Smooth muscle cell (in vitro differentiated cells): ENCODE measurements around the gene PTK6. TPM values are rescaled to one million over a fixed set of nuclear protein-coding genes. Genes with fewer than 3 reads are reported as not detected.

ENCODE experiments used
- DNase-seq: peaks from one replicate; lab custom pipeline; 2025; ENCODE audit not compliant: unreplicated experiment; lab: John Stamatoyannopoulos, UW
- H2AFZ ChIP-seq: fragments of 200-600 bp; sonication (generic); 2 replicates; pipeline ENCODE4 v1.6.0; 2016; ENCODE audit warnings: antibody characterized with exemption, low read depth, mild to moderate bottlenecking
- H3F3A ChIP-seq: fragments of 200-600 bp; sonication (generic); 2 replicates; pipeline ENCODE4 v1.6.0; 2017; ENCODE audit warnings: antibody characterized with exemption, low read depth
- H3K27ac ChIP-seq: fragments of 200-600 bp; sonication (generic); 2 replicates; pipeline ENCODE4 v1.5.1; 2016; ENCODE audit warnings: low read depth, mild to moderate bottlenecking
- H3K27me3 ChIP-seq: fragments of 200-600 bp; sonication (generic); 2 replicates; pipeline ENCODE4 v1.6.1; 2016; ENCODE audit warnings: low read depth, mild to moderate bottlenecking
- H3K36me3 ChIP-seq: fragments of 200-600 bp; sonication (generic); 2 replicates; pipeline ENCODE4 v1.5.1; 2016; ENCODE audit warnings: low read depth
- H3K4me1 ChIP-seq: fragments of 200-600 bp; sonication (generic); 2 replicates; pipeline ENCODE4 v1.5.1; 2016; ENCODE audit warnings: low read depth
- H3K4me2 ChIP-seq: fragments of 200-600 bp; sonication (generic); 2 replicates; pipeline ENCODE4 v1.6.0; 2016; ENCODE audit warnings: mild to moderate bottlenecking
- H3K4me3 ChIP-seq: fragments of 200-600 bp; sonication (generic); 2 replicates; pipeline ENCODE4 v1.5.1; 2016; ENCODE audit warnings: mild to moderate bottlenecking
- H3K79me2 ChIP-seq: fragments of 200-600 bp; sonication (generic); 2 replicates; pipeline ENCODE4 v1.6.0; 2016; ENCODE audit warnings: low read depth, mild to moderate bottlenecking
- H3K9ac ChIP-seq: fragments of 200-600 bp; sonication (generic); 2 replicates; pipeline ENCODE4 v1.6.0; 2016; ENCODE audit warnings: low read depth
- H3K9me3 ChIP-seq: fragments of 200-600 bp; sonication (generic); replicated peaks from 2 replicates; pipeline ENCODE4 v1.5.1; 2016; ENCODE audit warnings: low read depth
- H4K20me1 ChIP-seq: fragments of 200-600 bp; sonication (generic); 2 replicates; pipeline ENCODE4 v1.6.0; 2016; ENCODE audit warnings: low read depth
- WGBS: methylation state at CpG from one replicate; pipeline ENCODE4 v1.1.7; 2016; ENCODE audit warnings: low lambda C conversion rate; 5-methylcytosine and 5-hydroxymethylcytosine counted together
- polyA plus RNA-seq: library from polyadenylated mRNA; unstranded; fragments of >200 nt; fragmentation: Nextera tagmentation; extraction: Ambion mirVana; gene quantifications from 2 replicates; pipeline ENCODE4 v1.2.1, GENCODE V29; 2016
- total RNA-seq: library from RNA; depleted of rRNA; stranded (reverse); fragments of >200 nt; gene quantifications from 2 replicates; pipeline ENCODE4 v1.2.3, GENCODE V29; 2014
- TF ChIP-seq, protein P1 (sequence below): fragments of 200-600 bp; sonication (generic); IDR thresholded peaks from 2 replicates; pipeline ENCODE4 v1.5.1; 2017; ENCODE audit warnings: borderline replicate concordance, mild to moderate bottlenecking, antibody characterized with exemption; ENCODE audit not compliant: insufficient read depth, poor library complexity, severe bottlenecking

PTK6 gene
- total and polyA plus RNA-seq, 2 experiments from 2014 or later: 0.05 TPM; not detected in 1

DNA sequence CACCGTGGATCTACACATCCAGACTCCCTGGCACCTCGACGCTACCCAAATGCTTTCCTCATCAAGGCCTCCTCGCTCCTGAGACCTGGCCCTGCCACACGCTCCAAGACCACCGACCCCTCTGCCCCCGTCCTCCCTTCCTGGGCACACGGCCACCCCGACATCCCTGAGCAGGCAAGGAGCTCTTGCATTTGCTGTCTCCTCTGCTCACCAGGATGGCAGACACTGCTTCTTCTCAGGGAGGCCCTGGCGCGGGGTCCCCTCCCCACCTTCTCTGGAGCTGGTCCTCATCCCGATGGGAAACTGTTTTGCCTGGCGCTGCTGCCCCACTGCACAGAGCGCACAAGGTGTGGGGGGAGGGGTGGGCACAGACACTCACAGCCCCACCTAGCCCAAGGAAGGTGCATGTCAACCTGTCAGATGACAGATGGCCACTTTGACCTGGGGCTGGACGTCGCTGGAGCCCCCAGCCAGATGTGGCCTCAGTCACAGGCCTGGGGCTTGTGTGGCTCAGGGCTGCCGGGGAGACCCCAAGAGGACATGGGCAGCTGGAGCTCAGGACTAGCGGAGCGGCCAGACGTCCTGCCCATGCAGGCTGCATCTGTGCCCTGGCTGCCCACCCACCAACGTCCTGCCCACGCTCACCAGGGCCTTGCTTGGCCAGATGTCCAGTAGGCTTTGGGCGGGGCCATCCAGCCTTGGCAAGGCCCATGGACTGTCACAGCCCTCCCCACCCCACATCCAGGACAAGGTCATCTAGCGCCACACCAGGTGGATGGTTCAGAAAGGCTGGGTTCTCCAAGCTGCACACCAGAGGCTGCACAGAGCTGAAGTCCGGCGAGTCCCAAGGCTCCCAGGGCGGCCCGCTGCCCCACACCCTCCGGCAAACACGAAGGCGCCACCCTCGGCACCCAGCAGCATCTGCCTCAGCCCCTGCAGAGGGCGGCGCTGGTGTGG lies 58.6 kb downstream of the PTK6 start:
- Histone ChIP-seq H3K9me3 (no peaks in the 10 kb centered on the region), H3K36me3 (no peaks in the 10 kb centered on the region), H3K27me3 (peaks cover 22% of the 10 kb centered on the region), H3K9ac (no peak overlapping the region), H3K4me2 (no peak overlapping the region), H2AFZ (no peak overlapping the region), H3K4me1 (no peaks in the 10 kb centered on the region), H3F3A (no peaks in the 10 kb centered on the region), H3K79me2 (no peaks in the 10 kb centered on the region), H3K27ac (no peak overlapping the region), H4K20me1 (no peaks in the 10 kb centered on the region), H3K4me3 (no peak overlapping the region)
- DNase-seq: no peak
- TF ChIP-seq, protein P1, sequence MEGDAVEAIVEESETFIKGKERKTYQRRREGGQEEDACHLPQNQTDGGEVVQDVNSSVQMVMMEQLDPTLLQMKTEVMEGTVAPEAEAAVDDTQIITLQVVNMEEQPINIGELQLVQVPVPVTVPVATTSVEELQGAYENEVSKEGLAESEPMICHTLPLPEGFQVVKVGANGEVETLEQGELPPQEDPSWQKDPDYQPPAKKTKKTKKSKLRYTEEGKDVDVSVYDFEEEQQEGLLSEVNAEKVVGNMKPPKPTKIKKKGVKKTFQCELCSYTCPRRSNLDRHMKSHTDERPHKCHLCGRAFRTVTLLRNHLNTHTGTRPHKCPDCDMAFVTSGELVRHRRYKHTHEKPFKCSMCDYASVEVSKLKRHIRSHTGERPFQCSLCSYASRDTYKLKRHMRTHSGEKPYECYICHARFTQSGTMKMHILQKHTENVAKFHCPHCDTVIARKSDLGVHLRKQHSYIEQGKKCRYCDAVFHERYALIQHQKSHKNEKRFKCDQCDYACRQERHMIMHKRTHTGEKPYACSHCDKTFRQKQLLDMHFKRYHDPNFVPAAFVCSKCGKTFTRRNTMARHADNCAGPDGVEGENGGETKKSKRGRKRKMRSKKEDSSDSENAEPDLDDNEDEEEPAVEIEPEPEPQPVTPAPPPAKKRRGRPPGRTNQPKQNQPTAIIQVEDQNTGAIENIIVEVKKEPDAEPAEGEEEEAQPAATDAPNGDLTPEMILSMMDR: no peak
- 92% methylated on average over 34 of the region's 34 CpGs for WGBS

Other genes with a start within 250 kb of the PTK6 start
- gene COL20A1, start 244.2 kb downstream of the PTK6 start, total RNA-seq: 0.36 and 0.81 TPM in 2 replicates
- gene COL20A1, start 244.2 kb downstream of the PTK6 start, polyA plus RNA-seq: 0.23 and 0.70 TPM in 2 replicates
- not detected in 2 replicates for gene CHRNA4, start 176.0 kb downstream of the PTK6 start, total RNA-seq
- 0.03 and 0.17 TPM in 2 replicates for gene CHRNA4, start 176.0 kb downstream of the PTK6 start, polyA plus RNA-seq
- gene KCNQ2, start 64.7 kb downstream of the PTK6 start, total RNA-seq: 1.5 and 5.1 TPM in 2 replicates
- 1.8 and 5.7 TPM in 2 replicates for gene KCNQ2, start 64.7 kb downstream of the PTK6 start, polyA plus RNA-seq
- gene EEF1A2, start 38.3 kb downstream of the PTK6 start, total RNA-seq: 1.8 and 5.1 TPM in 2 replicates
- 2.1 and 7.7 TPM in 2 replicates for gene EEF1A2, start 38.3 kb downstream of the PTK6 start, polyA plus RNA-seq
- 97.7 and 118 TPM in 2 replicates for gene PPDPF, start 16.6 kb downstream of the PTK6 start, total RNA-seq
- 365 and 418 TPM in 2 replicates for gene PPDPF, start 16.6 kb downstream of the PTK6 start, polyA plus RNA-seq
- not detected in 2 replicates for gene SRMS, start 10.4 kb upstream of the PTK6 start, total RNA-seq
- 0.19 TPM in 1 of 2 replicates, not detected in the other for gene SRMS, start 10.4 kb upstream of the PTK6 start, polyA plus RNA-seq
- 0.72 and 2.5 TPM in 2 replicates for gene FNDC11, start 16.8 kb upstream of the PTK6 start, total RNA-seq
- gene FNDC11, start 16.8 kb upstream of the PTK6 start, polyA plus RNA-seq: 2.2 and 3.6 TPM in 2 replicates
- gene HELZ2, start 36.9 kb upstream of the PTK6 start, total RNA-seq: 9.8 and 13.8 TPM in 2 replicates
- 3.0 and 4.3 TPM in 2 replicates for gene HELZ2, start 36.9 kb upstream of the PTK6 start, polyA plus RNA-seq
- 8.9 and 9.7 TPM in 2 replicates for gene GMEB2, start 89.7 kb upstream of the PTK6 start, total RNA-seq
- 11.3 and 14.4 TPM in 2 replicates for gene GMEB2, start 89.7 kb upstream of the PTK6 start, polyA plus RNA-seq
- gene STMN3, start 116.0 kb upstream of the PTK6 start, total RNA-seq: 4.8 and 6.9 TPM in 2 replicates
- gene STMN3, start 116.0 kb upstream of the PTK6 start, polyA plus RNA-seq: 10.8 and 12.1 TPM in 2 replicates
- gene RTEL1, start 120.9 kb upstream of the PTK6 start, total RNA-seq: 14.2 and 33.0 TPM in 2 replicates
- 10.4 and 12.2 TPM in 2 replicates for gene RTEL1, start 120.9 kb upstream of the PTK6 start, polyA plus RNA-seq
- 9.2 and 13.1 TPM in 2 replicates for gene TNFRSF6B, start 159.3 kb upstream of the PTK6 start, total RNA-seq
- gene TNFRSF6B, start 159.3 kb upstream of the PTK6 start, polyA plus RNA-seq: 13.1 and 17.1 TPM in 2 replicates
- 11.8 and 27.4 TPM in 2 replicates for gene ARFRP1, start 170.6 kb upstream of the PTK6 start, total RNA-seq
- 42.3 and 51.9 TPM in 2 replicates for gene ARFRP1, start 170.6 kb upstream of the PTK6 start, polyA plus RNA-seq
- 8.3 and 13.8 TPM in 2 replicates for gene ZGPAT, start 170.7 kb upstream of the PTK6 start, total RNA-seq
- 32.3 and 36.2 TPM in 2 replicates for gene ZGPAT, start 170.7 kb upstream of the PTK6 start, polyA plus RNA-seq
- 2.9 and 7.2 TPM in 2 replicates for gene LIME1, start 199.3 kb upstream of the PTK6 start, total RNA-seq
- 6.0 and 6.9 TPM in 2 replicates for gene LIME1, start 199.3 kb upstream of the PTK6 start, polyA plus RNA-seq
- gene SLC2A4RG, start 202.4 kb upstream of the PTK6 start, total RNA-seq: 24.4 and 43.7 TPM in 2 replicates
- gene SLC2A4RG, start 202.4 kb upstream of the PTK6 start, polyA plus RNA-seq: 45.6 and 58.4 TPM in 2 replicates